Cerebellar nuclear complex (tissue), 1 donor: ENCODE measurements around the gene RABGGTA.

ENCODE experiments used
- DNase-seq, 2 experiments: peaks; one replicate each; lab custom pipeline; 2025; lab: John Stamatoyannopoulos, UW

Gene RABGGTA

GRCh38 chr14:24271134-24271833 is at the start of gene RABGGTA:
RABGGTA (minus strand) TSS chr14:24271597; CDS start chr14:24271115, 482 bp downstream.
- peak in 1 of 2 experiments; percentile 53 for DNase-seq

GRCh38 chr14:24317141-24317928 is 45.9 kb upstream of the RABGGTA start:
- DNase-seq = no peak

- no peak for DNase-seq
Observed at GRCh38 chr14:24316597-24316950, 45.2 kb upstream of the RABGGTA start.

GRCh38 chr14:24315807-24316596 is 44.6 kb upstream of the RABGGTA start:
- no peak for DNase-seq

GRCh38 chr14:24315243-24315806 is 43.9 kb upstream of the RABGGTA start:
- DNase-seq = no peak

GRCh38 chr14:24314377-24315193 is 43.2 kb upstream of the RABGGTA start:
- DNase-seq = no peak

GRCh38 chr14:24313913-24314312 is 42.5 kb upstream of the RABGGTA start:
- DNase-seq = no peak

GRCh38 chr14:24312736-24313507 is 41.5 kb upstream of the RABGGTA start:
- DNase-seq = no peak

- DNase-seq = no peak
Observed at GRCh38 chr14:24311837-24312615, 40.6 kb upstream of the RABGGTA start.

GRCh38 chr14:24310646-24311604 is 39.5 kb upstream of the RABGGTA start, which contains the start of gene LTB4R:
LTB4R (plus strand) TSS chr14:24311502; CDS start chr14:24315652, 4,150 bp downstream.
- DNase-seq = no peak

GRCh38 chr14:24310265-24310645 is 38.9 kb upstream of the RABGGTA start:
- no peak for DNase-seq

- no peak for DNase-seq
Observed at GRCh38 chr14:24309538-24310264, 38.3 kb upstream of the RABGGTA start, which contains the start of gene LTB4R2. LTB4R2 (plus strand) TSS chr14:24310140; CDS start chr14:24310665, 525 bp downstream.

GRCh38 chr14:24308342-24309124 is 37.1 kb upstream of the RABGGTA start:
- DNase-seq = no peak

- peak; percentile 3 to 8 for DNase-seq
Observed at GRCh38 chr14:24307575-24308341, 36.4 kb upstream of the RABGGTA start, which contains the start of gene CIDEB. CIDEB (minus strand) TSS chr14:24307977; CDS start chr14:24307858, 119 bp downstream.

- DNase-seq = no peak
Observed at GRCh38 chr14:24307156-24307574, 35.8 kb upstream of the RABGGTA start.

GRCh38 chr14:24304019-24304387 is 32.6 kb upstream of the RABGGTA start:
- no peak for DNase-seq
